Loucy (cell line): ENCODE measurements around the gene PHEX.

Experiments used
- H2AFZ ChIP-seq: fragments of 200-600 bp; sonication (generic); 2 replicates; pipeline ENCODE4 v1.6.0; 2016; ENCODE audit warnings: antibody characterized with exemption, mild to moderate bottlenecking, low read length, moderate library complexity
- H3F3A ChIP-seq: fragments of 200-600 bp; 2 replicates; pipeline ENCODE4 v1.6.0; 2016; ENCODE audit warnings: antibody characterized with exemption, low read depth, mild to moderate bottlenecking
- H3K27me3 ChIP-seq: fragments of 200-600 bp; sonication (generic); 2 replicates; pipeline ENCODE4 v1.6.1; 2014; ENCODE audit warnings: low read length, mild to moderate bottlenecking; ENCODE audit not compliant: insufficient read depth, poor library complexity, severe bottlenecking
- H3K36me3 ChIP-seq: fragments of 200-600 bp; sonication (generic); 2 replicates; pipeline ENCODE4 v1.6.1; 2016; ENCODE audit warnings: low read length; ENCODE audit not compliant: insufficient read depth
- H3K4me1 ChIP-seq: fragments of 200-600 bp; sonication (generic); 2 replicates; pipeline ENCODE4 v1.5.1; 2014; ENCODE audit warnings: low read length, mild to moderate bottlenecking; ENCODE audit not compliant: insufficient read depth, poor library complexity, severe bottlenecking
- H3K4me2 ChIP-seq: fragments of 200-600 bp; sonication (generic); 2 replicates; pipeline ENCODE4 v1.6.0; 2014; ENCODE audit warnings: antibody characterized with exemption, low read length, low read depth, mild to moderate bottlenecking; ENCODE audit not compliant: poor library complexity, severe bottlenecking
- H3K4me3 ChIP-seq: fragments of 200-600 bp; sonication (generic); 2 replicates; pipeline ENCODE4 v1.5.1; 2014; ENCODE audit warnings: low read length, mild to moderate bottlenecking, mixed read lengths; ENCODE audit not compliant: poor library complexity, severe bottlenecking
- H3K79me2 ChIP-seq: fragments of 200-600 bp; sonication (generic); 2 replicates; pipeline ENCODE4 v1.6.1; 2014; ENCODE audit warnings: low read length; ENCODE audit not compliant: insufficient read depth
- H3K9ac ChIP-seq: fragments of 200-600 bp; sonication (generic); 2 replicates; pipeline ENCODE4 v1.6.0; 2014; ENCODE audit warnings: mild to moderate bottlenecking, low read depth, low read length, moderate library complexity; ENCODE audit not compliant: poor library complexity, severe bottlenecking
- H3K9me2 ChIP-seq: fragments of 200-600 bp; sonication (generic); replicated peaks from 2 replicates; pipeline ENCODE4 v1.6.1; 2016; ENCODE audit warnings: low read depth, low read length, mixed read lengths
- H3K9me3 ChIP-seq: fragments of 200-600 bp; sonication (generic); 2 replicates; pipeline ENCODE4 v1.6.1; 2014; ENCODE audit warnings: mild to moderate bottlenecking, antibody characterized with exemption, low read length, low read depth; ENCODE audit not compliant: insufficient read depth
- H4K20me1 ChIP-seq: fragments of 200-600 bp; sonication (generic); 2 replicates; pipeline ENCODE4 v1.6.0; 2014; ENCODE audit warnings: antibody characterized with exemption, low read length, mild to moderate bottlenecking; ENCODE audit not compliant: insufficient read depth, poor library complexity, severe bottlenecking
- EZH2phosphoT487 ChIP-seq: fragments of 200-600 bp; IDR thresholded peaks from 2 replicates; pipeline ENCODE4 v1.6.1; 2018; ENCODE audit warnings: antibody characterized with exemption, mild to moderate bottlenecking, moderate library complexity, borderline replicate concordance
- TF ChIP-seq, protein P1 (sequence below): fragments of 200-600 bp; sonication (generic); conservative IDR thresholded peaks from 2 replicates; pipeline ENCODE4 v1.5.1; 2014; ENCODE audit warnings: mild to moderate bottlenecking, antibody characterized with exemption, low read length

The PHEX gene

DNA sequence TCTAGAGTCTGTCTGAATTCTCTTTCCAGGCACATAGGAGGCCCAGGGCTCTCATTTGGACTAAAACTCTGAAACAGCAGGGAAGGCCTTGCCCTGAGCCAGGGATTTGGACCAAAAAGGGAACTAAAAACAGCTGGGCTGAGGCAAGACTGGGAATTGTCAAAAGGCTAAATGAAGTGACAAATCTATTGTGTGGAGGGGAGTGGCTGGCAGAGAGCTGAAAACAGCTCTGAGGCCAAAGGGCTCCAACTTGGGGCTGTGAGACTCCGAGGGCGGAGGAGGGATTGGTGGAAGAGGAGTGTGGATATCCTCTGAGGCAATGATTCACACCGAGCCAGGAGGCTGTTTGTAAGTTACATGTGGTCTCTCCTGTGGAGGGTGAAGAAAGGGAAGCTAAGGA, 63.2 kb downstream of the PHEX start:
- no peaks in the 10 kb centered on the region for H3K9me2 ChIP-seq
- no peak overlapping the region for H2AFZ ChIP-seq
- no peak overlapping the region for H3K9ac ChIP-seq
- no peaks in the 10 kb centered on the region for H3K36me3 ChIP-seq
- H3F3A ChIP-seq, result no peaks in the 10 kb centered on the region
- no peak overlapping the region for H3K4me3 ChIP-seq
- no peak overlapping the region for H3K4me2 ChIP-seq
- no peaks in the 10 kb centered on the region for H3K27me3 ChIP-seq
- TF ChIP-seq, protein P1, sequence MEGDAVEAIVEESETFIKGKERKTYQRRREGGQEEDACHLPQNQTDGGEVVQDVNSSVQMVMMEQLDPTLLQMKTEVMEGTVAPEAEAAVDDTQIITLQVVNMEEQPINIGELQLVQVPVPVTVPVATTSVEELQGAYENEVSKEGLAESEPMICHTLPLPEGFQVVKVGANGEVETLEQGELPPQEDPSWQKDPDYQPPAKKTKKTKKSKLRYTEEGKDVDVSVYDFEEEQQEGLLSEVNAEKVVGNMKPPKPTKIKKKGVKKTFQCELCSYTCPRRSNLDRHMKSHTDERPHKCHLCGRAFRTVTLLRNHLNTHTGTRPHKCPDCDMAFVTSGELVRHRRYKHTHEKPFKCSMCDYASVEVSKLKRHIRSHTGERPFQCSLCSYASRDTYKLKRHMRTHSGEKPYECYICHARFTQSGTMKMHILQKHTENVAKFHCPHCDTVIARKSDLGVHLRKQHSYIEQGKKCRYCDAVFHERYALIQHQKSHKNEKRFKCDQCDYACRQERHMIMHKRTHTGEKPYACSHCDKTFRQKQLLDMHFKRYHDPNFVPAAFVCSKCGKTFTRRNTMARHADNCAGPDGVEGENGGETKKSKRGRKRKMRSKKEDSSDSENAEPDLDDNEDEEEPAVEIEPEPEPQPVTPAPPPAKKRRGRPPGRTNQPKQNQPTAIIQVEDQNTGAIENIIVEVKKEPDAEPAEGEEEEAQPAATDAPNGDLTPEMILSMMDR, result no peak
- TF ChIP-seq EZH2phosphoT487, result no peak
- no peaks in the 10 kb centered on the region for H3K4me1 ChIP-seq
- H4K20me1 ChIP-seq, result no peaks in the 10 kb centered on the region
- H3K9me3 ChIP-seq, result no peaks in the 10 kb centered on the region
- no peaks in the 10 kb centered on the region for H3K79me2 ChIP-seq

DNA sequence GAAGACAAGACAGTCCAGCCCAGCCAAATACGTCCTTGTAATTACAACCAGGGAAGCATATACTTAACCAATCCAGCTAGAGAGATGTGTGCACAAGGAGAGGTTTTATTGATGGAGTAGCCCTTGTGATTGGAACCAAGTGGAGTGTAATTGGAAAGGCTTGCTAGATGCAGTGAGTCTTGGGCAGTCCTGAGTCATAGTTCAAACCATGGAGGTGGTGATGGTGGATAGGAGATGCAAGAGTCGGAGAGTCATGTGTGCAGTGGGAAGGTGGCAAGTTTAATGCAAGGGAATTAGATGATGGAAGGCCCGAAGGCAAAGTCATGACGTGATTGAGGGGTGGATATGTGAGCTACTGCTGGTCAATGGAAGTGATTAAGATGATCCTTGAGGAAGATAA, 63.7 kb downstream of the PHEX start:
- Histone ChIP-seq H2AFZ (no peak overlapping the region), H3K79me2 (no peaks in the 10 kb centered on the region), H3K36me3 (no peaks in the 10 kb centered on the region), H4K20me1 (no peaks in the 10 kb centered on the region), H3K4me2 (no peak overlapping the region), H3K27me3 (no peaks in the 10 kb centered on the region), H3K4me1 (no peaks in the 10 kb centered on the region), H3F3A (no peaks in the 10 kb centered on the region), H3K9me3 (no peaks in the 10 kb centered on the region), H3K4me3 (no peak overlapping the region), H3K9me2 (no peaks in the 10 kb centered on the region), H3K9ac (no peak overlapping the region)
- TF ChIP-seq, protein P1, result no peak
- TF ChIP-seq EZH2phosphoT487, result no peak

DNA sequence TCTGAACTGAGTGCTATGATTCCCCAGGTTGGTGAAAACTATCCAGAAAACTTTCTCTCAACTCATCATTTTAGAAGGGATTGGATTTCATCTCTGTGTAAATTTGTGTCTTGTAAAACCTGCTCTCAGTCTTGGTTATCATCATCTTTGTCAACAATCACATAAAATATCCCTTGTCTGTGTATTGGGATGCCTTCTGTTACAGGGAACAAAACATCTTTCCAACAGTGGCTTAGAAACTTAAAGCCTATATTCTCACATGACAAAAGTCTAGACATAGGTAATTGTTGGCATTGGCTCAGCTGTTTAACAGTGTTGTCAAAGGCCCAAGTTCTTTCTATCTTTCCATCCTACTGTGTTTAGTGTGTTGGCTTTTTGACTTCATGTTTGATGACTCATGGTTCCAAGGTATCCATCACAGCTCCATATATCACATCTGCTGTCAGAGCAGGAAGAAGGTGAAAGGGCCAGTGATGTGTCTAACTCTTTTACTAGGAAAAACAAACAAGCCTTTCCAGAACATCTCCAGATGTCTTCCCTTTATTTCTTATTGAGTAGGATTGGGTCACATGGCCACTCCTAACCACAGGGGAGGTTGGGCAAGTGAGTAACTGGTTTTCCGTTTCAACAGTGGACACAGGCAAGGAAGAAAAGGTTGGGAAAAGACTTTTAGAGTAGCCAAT, 65.0 kb downstream of the PHEX start:
- Histone ChIP-seq H3K4me3 (no peak overlapping the region), H3F3A (no peaks in the 10 kb centered on the region), H3K4me2 (no peak overlapping the region), H3K27me3 (no peaks in the 10 kb centered on the region), H3K4me1 (no peaks in the 10 kb centered on the region), H3K36me3 (no peaks in the 10 kb centered on the region), H4K20me1 (no peaks in the 10 kb centered on the region), H3K9me2 (no peaks in the 10 kb centered on the region), H3K9ac (no peak overlapping the region), H3K9me3 (no peaks in the 10 kb centered on the region), H3K79me2 (no peaks in the 10 kb centered on the region), H2AFZ (no peak overlapping the region)
- TF ChIP-seq, protein P1, result no peak
- TF ChIP-seq EZH2phosphoT487, result no peak
